GM23338 (cell line): ENCODE data around the gene EDIL3.

Experiments used
- CTCF ChIP-seq, 2 experiments: fragments of 200-600 bp in 1 of 2; sonication (generic) in 1 of 2; conservative IDR thresholded peaks; 2 replicates each; pipeline versions ENCODE4 v1.5.1 to v1.6.1; 2016 to 2017; ENCODE audit warnings: antibody characterized with exemption in 2 of 2, low read depth in 2 of 2, mild to moderate bottlenecking in 2 of 2, moderate library complexity in 1 of 2
- JUNB ChIP-seq: IDR thresholded peaks from one replicate; pipeline ENCODE4 v1.6.1; 2016; ENCODE audit warnings: antibody characterized with exemption; ENCODE audit not compliant: unreplicated experiment
- POLR2AphosphoS5 ChIP-seq: IDR thresholded peaks from 2 replicates; pipeline ENCODE4 v1.6.1; 2016; ENCODE audit warnings: antibody characterized with exemption, low read depth
- REST ChIP-seq: IDR thresholded peaks from one replicate; pipeline ENCODE4 v1.6.1; 2018; ENCODE audit warnings: antibody characterized with exemption; ENCODE audit not compliant: unreplicated experiment
- ZNF462 ChIP-seq: fragments of 250-450 bp; sonication (Bioruptor Pico); IDR thresholded peaks from 2 replicates; pipeline ENCODE4 v1.5.0; 2020; ENCODE audit warnings: mild to moderate bottlenecking, moderate library complexity

GRCh38 chr5:84354101-84354500 lies 30.6 kb downstream of the EDIL3 start:
- TF ChIP-seq CTCF (conservative IDR thresholded peaks at IDR 0.05; ENCODE audit: low read depth in 2 of 2) = no peak
- no peak for TF ChIP-seq ZNF462 (CRISPR knock-in tag)
- no peak for TF ChIP-seq REST
- TF ChIP-seq POLR2AphosphoS5 = no peak
- TF ChIP-seq JUNB = no peak
